C4-2B (cell line): Measurements from ENCODE around the gene FRMD3.

Experiments used
- H3K27ac ChIP-seq: fragments of 450-650 bp; 2 replicates; pipeline ENCODE4 v1.5.1; 2017
- ZFX ChIP-seq: fragments of 450-650 bp; IDR thresholded peaks from 2 replicates; pipeline ENCODE4 v1.6.1; 2017
- TF ChIP-seq, protein P1 (sequence below): fragments of 450-650 bp; conservative IDR thresholded peaks from 2 replicates; pipeline ENCODE4 v1.5.1; 2017; ENCODE audit warnings: mild to moderate bottlenecking

FRMD3 gene

DNA sequence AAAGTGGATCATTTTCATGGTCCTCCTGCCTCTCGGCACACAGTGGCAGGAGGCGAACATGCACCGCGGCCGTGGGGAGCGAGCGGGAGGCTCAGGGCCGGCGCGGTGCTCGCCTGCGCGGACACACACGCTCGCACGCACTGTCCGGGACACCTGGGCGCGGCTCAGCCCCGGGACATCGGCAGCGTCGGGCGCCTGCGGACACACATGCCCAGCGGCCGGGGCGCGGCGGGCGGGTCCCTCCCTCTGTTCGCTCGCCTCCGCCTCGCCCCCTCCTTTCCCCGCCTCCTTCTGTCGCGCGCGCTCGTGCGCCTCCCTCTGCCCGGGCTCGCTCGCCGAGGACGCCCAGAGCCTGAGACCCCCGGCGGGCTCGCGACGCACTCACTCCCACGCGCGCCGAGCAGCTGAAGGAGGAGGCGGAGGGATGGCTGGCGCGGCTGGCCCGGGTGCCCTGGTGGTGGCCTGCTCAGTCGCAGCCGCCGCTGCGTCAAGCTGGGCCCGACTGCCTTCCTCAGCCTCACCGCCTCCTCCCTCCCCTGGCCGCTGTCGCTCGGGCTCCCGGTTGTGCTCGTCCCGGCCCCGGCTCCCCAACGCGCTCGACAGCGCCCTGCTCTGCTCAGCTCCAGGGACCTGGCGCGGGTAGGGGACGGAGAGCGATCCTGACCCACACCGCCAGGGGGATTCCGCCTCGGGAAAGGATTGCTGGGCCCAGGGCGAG is at the start of gene FRMD3:
Gene FRMD3, minus strand, starts transcription at position 230 of the 718 bp plus-strand sequence. Its CDS starts 170 bp downstream, at position 60.
- TF ChIP-seq, protein P1, sequence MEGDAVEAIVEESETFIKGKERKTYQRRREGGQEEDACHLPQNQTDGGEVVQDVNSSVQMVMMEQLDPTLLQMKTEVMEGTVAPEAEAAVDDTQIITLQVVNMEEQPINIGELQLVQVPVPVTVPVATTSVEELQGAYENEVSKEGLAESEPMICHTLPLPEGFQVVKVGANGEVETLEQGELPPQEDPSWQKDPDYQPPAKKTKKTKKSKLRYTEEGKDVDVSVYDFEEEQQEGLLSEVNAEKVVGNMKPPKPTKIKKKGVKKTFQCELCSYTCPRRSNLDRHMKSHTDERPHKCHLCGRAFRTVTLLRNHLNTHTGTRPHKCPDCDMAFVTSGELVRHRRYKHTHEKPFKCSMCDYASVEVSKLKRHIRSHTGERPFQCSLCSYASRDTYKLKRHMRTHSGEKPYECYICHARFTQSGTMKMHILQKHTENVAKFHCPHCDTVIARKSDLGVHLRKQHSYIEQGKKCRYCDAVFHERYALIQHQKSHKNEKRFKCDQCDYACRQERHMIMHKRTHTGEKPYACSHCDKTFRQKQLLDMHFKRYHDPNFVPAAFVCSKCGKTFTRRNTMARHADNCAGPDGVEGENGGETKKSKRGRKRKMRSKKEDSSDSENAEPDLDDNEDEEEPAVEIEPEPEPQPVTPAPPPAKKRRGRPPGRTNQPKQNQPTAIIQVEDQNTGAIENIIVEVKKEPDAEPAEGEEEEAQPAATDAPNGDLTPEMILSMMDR = peak; percentile 91
- peak; percentile 28; the same call in 1 of the 2 replicates for TF ChIP-seq ZFX
- H3K27ac ChIP-seq = peak within 1 kb of the TSS; percentile 47

DNA sequence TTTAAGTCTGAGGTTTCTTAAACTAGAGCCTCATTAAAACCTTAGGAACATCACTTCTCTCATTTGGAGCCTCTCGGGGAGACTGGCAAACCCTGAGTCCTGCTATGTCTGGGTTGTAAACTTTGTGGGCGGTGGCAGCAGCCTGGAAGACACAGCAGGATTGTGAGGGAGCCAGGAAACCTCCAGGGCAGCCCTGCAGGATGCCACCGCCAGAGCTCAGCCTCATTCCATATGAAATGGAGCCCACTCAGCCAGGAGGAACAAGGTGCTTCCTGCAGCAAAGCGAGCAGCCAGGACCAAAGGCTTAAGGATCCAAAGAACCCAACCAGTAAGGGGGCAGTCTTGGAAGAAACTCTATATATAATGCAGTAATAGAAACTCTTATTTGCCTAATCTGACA is 46.8 kb upstream of the FRMD3 start:
- no peak overlapping the region for H3K27ac ChIP-seq
- TF ChIP-seq, protein P1 = no peak
- TF ChIP-seq ZFX = no peak

- TF ChIP-seq, protein P1 = peak; percentile 89
- TF ChIP-seq ZFX = no peak
Observed at GRCh38 chr9:83583151-83584014, 45.2 kb upstream of the FRMD3 start.

DNA sequence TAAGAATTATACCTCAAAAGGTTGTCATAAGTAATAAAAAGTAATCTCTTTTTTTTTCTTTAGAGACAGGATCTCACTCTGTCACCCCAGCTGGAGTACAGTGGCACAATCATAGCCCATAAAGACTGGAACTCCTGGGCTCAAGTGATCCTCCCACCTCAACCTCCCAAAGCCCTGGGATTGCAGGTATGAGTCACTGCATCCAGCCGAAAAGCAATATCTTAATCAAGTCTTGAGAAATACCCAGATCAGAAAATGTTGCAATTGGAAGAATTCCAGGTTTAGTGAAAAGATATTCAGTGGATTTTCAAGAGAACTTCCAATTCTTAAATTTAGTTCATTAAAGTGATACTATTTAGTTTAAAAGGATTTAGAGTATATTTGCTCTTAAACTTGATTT is 43.8 kb upstream of the FRMD3 start:
- no peak overlapping the region for H3K27ac ChIP-seq
- no peak for TF ChIP-seq ZFX
- TF ChIP-seq, protein P1 = no peak

More at GRCh38 chr9:83583151-83584014, 45.2 kb upstream of the FRMD3 start:
- no peak overlapping the region for H3K27ac ChIP-seq

DNA sequence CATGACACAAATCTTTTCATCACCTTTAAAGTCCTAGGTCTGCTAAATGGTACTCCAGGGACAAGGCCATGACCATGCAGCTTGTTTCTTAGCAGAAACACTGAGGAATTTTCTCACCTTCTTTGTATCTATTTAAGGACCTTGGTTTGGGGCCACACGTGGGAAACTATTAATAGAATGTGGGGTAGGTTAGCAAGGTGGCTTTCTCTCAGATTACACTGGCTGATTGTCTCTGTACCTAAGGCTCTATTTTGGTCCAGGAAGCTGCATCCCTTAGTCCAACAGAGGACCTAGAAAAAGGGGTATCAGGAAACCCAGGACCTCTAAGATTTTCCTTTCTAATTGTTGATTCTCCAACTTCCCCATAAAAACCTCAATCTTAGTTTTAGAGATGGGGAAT is 36.3 kb upstream of the FRMD3 start:
- TF ChIP-seq ZFX = no peak
- TF ChIP-seq, protein P1 = no peak
- no peak overlapping the region for H3K27ac ChIP-seq

- no peak for TF ChIP-seq ZFX
- TF ChIP-seq, protein P1 = no peak
- H3K27ac ChIP-seq = no peak overlapping the region
Observed at GRCh38 chr9:83572524-83572923, 34.3 kb upstream of the FRMD3 start.

- no peak for TF ChIP-seq ZFX
- TF ChIP-seq, protein P1 = no peak
- no peak overlapping the region for H3K27ac ChIP-seq
Observed at GRCh38 chr9:83570359-83570758, 32.2 kb upstream of the FRMD3 start.
